Endothelial cell of umbilical vein (primary cell): ENCODE data around the gene CCDC47. TPM values are rescaled to one million over a fixed set of nuclear protein-coding genes. Genes with fewer than 3 reads are reported as not detected.

ENCODE experiments used
- BruUV-seq: library from RNA; stranded (reverse); fragments of 400-500 nt; replicated peaks from 2 replicates; lab custom pipeline; 2021; lab: Mats Ljungman, UMichigan
- CTCF ChIA-PET: fragments of 300-600, 350-600 bp; sonication (Branson Sonifier 250); formaldehyde crosslinking; loops from one replicate; lab custom pipeline; 2021; ENCODE audit warnings: antibody characterized with exemption, inconsistent platforms; lab: Charles Lee
- POLR2A ChIA-PET: fragments of 300-600, 350-600 bp; sonication (Branson Sonifier 250); formaldehyde crosslinking; loops from one replicate; lab custom pipeline; 2021; ENCODE audit warnings: antibody characterized with exemption, inconsistent platforms; lab: Charles Lee
- DNase-seq: peaks from one replicate; pipeline ENCODE4 v3.0.0-alpha.2; 2011; ENCODE audit warnings: low read depth, low spot score
- FAIRE-seq: peaks from 2 replicates; lab custom pipeline; 2011; peaks lifted over from hg19 to GRCh38; lab: Jason Lieb, UNC
- H2AFZ ChIP-seq: 2 replicates; pipeline ENCODE4 v1.6.0; 2012; ENCODE audit warnings: low read depth, low read length, control low read depth, inconsistent platforms
- H3K27ac ChIP-seq: 2 replicates; pipeline ENCODE4 v1.5.1; 2011; ENCODE audit warnings: low read depth, mild to moderate bottlenecking, control low read depth, low read length, moderate library complexity; ENCODE audit not compliant: insufficient read depth
- H3K27me3 ChIP-seq, 2 experiments: 2 replicates each; pipeline versions ENCODE4 v1.6.0 to v1.6.1; 2011; ENCODE audit warnings: low read length in 2 of 2, mixed read lengths in 1 of 2; ENCODE audit not compliant: control insufficient read depth in 2 of 2, insufficient read depth in 2 of 2
- H3K36me3 ChIP-seq, 2 experiments: 2 replicates in 1 of 2; 3 replicates in 1 of 2; pipeline ENCODE4 v1.5.1; 2011; ENCODE audit warnings: low read length in 2 of 2, mild to moderate bottlenecking in 1 of 2, moderate library complexity in 1 of 2; ENCODE audit not compliant: control insufficient read depth in 2 of 2, insufficient read depth in 2 of 2; ENCODE audit errors: extremely low read depth in 1 of 2
- H3K4me1 ChIP-seq: 3 replicates; pipeline ENCODE4 v1.5.1; 2011; ENCODE audit warnings: mild to moderate bottlenecking, low read length; ENCODE audit not compliant: control insufficient read depth, insufficient read depth; ENCODE audit errors: extremely low read depth
- H3K4me2 ChIP-seq: 2 replicates; pipeline ENCODE4 v1.6.1; 2011; ENCODE audit warnings: low read length, control low read depth, mixed read lengths; ENCODE audit not compliant: insufficient read depth
- H3K4me3 ChIP-seq, 3 experiments: fragments of 200-600 bp in 1 of 3; sonication (generic), shearing (Covaris generic) in 1 of 3; replicated peaks in 1 of 3; 2 replicates each; pipeline ENCODE4 v1.5.1; 2011 to 2016; ENCODE audit warnings: control low read depth in 3 of 3, low read length in 3 of 3, mild to moderate bottlenecking in 2 of 3, inconsistent platforms in 1 of 3, low read depth in 1 of 3, moderate library complexity in 1 of 3; ENCODE audit not compliant: insufficient read depth in 1 of 3
- H3K79me2 ChIP-seq: 2 replicates; pipeline ENCODE4 v1.6.0; 2012; ENCODE audit warnings: low read length, inconsistent platforms; ENCODE audit not compliant: control insufficient read depth, insufficient read depth
- H3K9ac ChIP-seq: replicated peaks from 2 replicates; pipeline ENCODE3; 2011; ENCODE audit warnings: low read length, control low read depth; ENCODE audit not compliant: insufficient read depth; ENCODE audit errors: extremely low read depth
- H3K9me1 ChIP-seq: replicated peaks from 3 replicates; pipeline ENCODE4 v1.6.0; 2011; ENCODE audit warnings: mild to moderate bottlenecking, low read length; ENCODE audit not compliant: control insufficient read depth, insufficient read depth; ENCODE audit errors: extremely low read depth
- H3K9me3 ChIP-seq: replicated peaks from 2 replicates; pipeline ENCODE4 v1.5.1; 2012; ENCODE audit warnings: low read length, inconsistent platforms; ENCODE audit not compliant: control insufficient read depth, insufficient read depth
- H4K20me1 ChIP-seq: replicated peaks from 2 replicates; pipeline ENCODE3; 2011; ENCODE audit warnings: mild to moderate bottlenecking, low read length; ENCODE audit not compliant: control insufficient read depth, insufficient read depth; ENCODE audit errors: extremely low read depth
- EZH2 ChIP-seq: IDR thresholded peaks from 2 replicates; pipeline ENCODE4 v1.6.1; 2012; ENCODE audit warnings: borderline replicate concordance, low read depth, mild to moderate bottlenecking, moderate library complexity, low read length, inconsistent platforms; ENCODE audit not compliant: severe bottlenecking
- FOS ChIP-seq: IDR thresholded peaks from 2 replicates; pipeline ENCODE4 v1.6.1; 2011; ENCODE audit warnings: mild to moderate bottlenecking, low read length, moderate library complexity, borderline replicate concordance; ENCODE audit not compliant: insufficient read depth
- GATA2 ChIP-seq: IDR thresholded peaks from 2 replicates; pipeline ENCODE4 v1.7.0; 2011; ENCODE audit warnings: low read depth, mild to moderate bottlenecking, moderate library complexity, mixed read lengths, low read length; ENCODE audit not compliant: insufficient read length, insufficient read depth
- JUN ChIP-seq: IDR thresholded peaks from 2 replicates; pipeline ENCODE4 v1.6.1; 2011; ENCODE audit warnings: borderline replicate concordance, low read depth; ENCODE audit not compliant: insufficient read length, insufficient read depth
- MYC ChIP-seq: IDR thresholded peaks from one replicate; pipeline ENCODE4 v1.6.1; 2011; ENCODE audit warnings: mild to moderate bottlenecking, low read depth, low read length
- POLR2A ChIP-seq: IDR thresholded peaks from 2 replicates; pipeline ENCODE4 v1.6.1; 2012; ENCODE audit warnings: low read depth, mild to moderate bottlenecking, control low read depth, low read length
- POLR2AphosphoS5 ChIP-seq: IDR thresholded peaks from 2 replicates; pipeline ENCODE4 v1.6.1; 2012; ENCODE audit warnings: low read depth, mild to moderate bottlenecking, control low read depth, low read length, moderate library complexity; ENCODE audit not compliant: insufficient read depth
- dilution Hi-C: fragments of 300-500 bp; cut with MboI; formaldehyde crosslinking; loops from one replicate; pipeline ENCODE4 v1.15.0; 2019; ENCODE audit warnings: low sequenced_read_pairs; ENCODE audit not compliant: extremely low pct_ligation_motif_present
- intact Hi-C: fragments of 100-400 bp; cut with micrococcal nuclease; formaldehyde crosslinking; loops from one replicate; pipeline ENCODE4 v1.10.0; 2022
- polyA plus RNA-seq, 4 experiments: library from polyadenylated mRNA; depleted of rRNA in 3 of 4; stranded (reverse) in 3 of 4; unstranded in 1 of 4; fragments of >200 nt; gene quantifications; 2 replicates each; pipeline versions ENCODE4 v1.2.1 to v1.2.3, GENCODE V29; 2011 to 2012; ENCODE audit warnings: missing spikeins in 1 of 4
- total RNA-seq: library from RNA; stranded (reverse); gene quantifications from 2 replicates; pipeline ENCODE4 v1.2.3, GENCODE V29; 2021
- TF ChIP-seq, protein P1 (sequence below): IDR thresholded peaks from 2 replicates; pipeline ENCODE4 v1.6.1; 2011; ENCODE audit not compliant: insufficient read depth, insufficient read length
- TF ChIP-seq, protein P2 (sequence below), 2 donors: IDR thresholded peaks; 1 replicate in 1 of 2; 2 replicates in 1 of 2; pipeline ENCODE4 v1.5.1; 2011; ENCODE audit warnings: low read length in 2 of 2, mild to moderate bottlenecking in 2 of 2, moderate library complexity in 2 of 2, control low read depth in 1 of 2, inconsistent platforms in 1 of 2, low read depth in 1 of 2; ENCODE audit not compliant: insufficient read depth in 1 of 2; ENCODE audit errors: extremely low read depth in 1 of 2

Gene CCDC47
- total and polyA plus RNA-seq, 2 donors (not counting 3 experiments of a cell fraction or from before 2014, with no cell fraction given), result 21.7 to 76.5 TPM

DNA sequence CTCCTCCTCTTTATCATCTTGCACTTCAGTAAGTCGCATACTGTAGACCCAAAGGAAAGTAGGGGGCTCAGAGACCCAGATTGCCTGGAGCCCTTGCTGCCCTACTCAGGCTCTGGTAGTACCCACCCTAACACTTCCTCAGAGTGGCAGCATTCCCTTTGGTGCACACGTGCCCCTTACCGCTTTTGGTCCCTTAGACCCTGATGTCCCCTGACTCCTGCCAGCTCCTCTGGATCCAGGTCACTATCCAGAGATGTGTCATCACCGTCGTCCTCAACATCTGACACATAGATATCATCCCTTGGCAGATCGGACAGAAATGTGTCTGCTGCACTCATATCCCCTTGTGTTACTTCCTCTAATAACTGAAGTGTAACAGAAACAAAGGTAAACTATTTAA is 48.4 kb upstream of the CCDC47 start:
- DNase-seq (no peak), FAIRE-seq (no peak)
- intact Hi-C loops (loop anchor here (10.0 kb wide), 1 partner anchor 1247 kb away; no protein-coding TSS in a partner anchor), dilution Hi-C loops (no loop called here)
- peaks cover 11% of the 10 kb centered on the region for H3K4me1 ChIP-seq
- TF ChIP-seq POLR2A, result no peak
- CTCF ChIA-PET, result no interaction called here
- H3K4me3 ChIP-seq, result no peak overlapping the region
- POLR2A ChIA-PET, result no interaction called here
- no peaks in the 10 kb centered on the region for H3K27me3 ChIP-seq
- no peaks in the 10 kb centered on the region for H4K20me1 ChIP-seq
- BruUV-seq, result no TSS peak
- H3K9ac ChIP-seq, result no peak overlapping the region
- H3K79me2 ChIP-seq, result peaks cover 22% of the 10 kb centered on the region
- no peaks in the 10 kb centered on the region for H3K9me3 ChIP-seq
- peaks cover 59 to 69% of the 10 kb centered on the region in 2 experiments for H3K36me3 ChIP-seq
- H3K4me2 ChIP-seq, result no peak overlapping the region
- H3K27ac ChIP-seq, result no peak overlapping the region
- no peak overlapping the region for H2AFZ ChIP-seq
- no peaks in the 10 kb centered on the region for H3K9me1 ChIP-seq

DNA sequence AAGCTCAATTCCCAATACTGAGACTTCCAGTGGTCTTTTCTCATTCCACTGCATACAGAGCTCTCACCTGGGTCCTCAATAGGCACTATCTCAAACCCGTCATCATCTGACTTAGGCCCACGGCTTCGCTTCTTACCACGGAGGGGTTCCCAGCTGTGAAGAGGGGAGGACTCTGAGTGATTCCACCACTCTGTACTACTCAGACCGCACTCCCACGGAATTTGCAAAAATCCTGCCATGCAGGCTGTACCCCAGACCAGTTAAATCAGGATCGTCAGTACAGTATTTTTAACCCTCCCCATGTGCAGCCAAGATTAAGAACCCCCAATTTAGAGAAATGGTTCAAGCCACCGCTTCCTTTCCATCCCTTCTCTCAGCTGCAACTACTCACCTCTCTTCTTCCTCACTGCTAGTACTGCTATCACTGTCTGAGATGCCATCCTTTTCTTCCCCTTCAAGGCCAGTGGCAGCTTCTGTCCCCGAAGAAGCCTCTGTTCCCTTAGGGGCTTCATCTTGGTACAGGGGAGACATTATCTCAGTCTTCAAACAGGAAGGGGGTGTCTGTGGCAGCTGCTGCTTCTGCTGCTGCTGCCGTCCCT is 47.7 kb upstream of the CCDC47 start:
- H3K4me3 ChIP-seq, result no peak overlapping the region
- H3K27me3 ChIP-seq, result no peaks in the 10 kb centered on the region
- peaks cover 62 to 69% of the 10 kb centered on the region in 2 experiments for H3K36me3 ChIP-seq
- BruUV-seq, result no TSS peak
- no peak for TF ChIP-seq JUN
- TF ChIP-seq, protein P1, sequence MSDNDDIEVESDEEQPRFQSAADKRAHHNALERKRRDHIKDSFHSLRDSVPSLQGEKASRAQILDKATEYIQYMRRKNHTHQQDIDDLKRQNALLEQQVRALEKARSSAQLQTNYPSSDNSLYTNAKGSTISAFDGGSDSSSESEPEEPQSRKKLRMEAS, result no peak
- TF ChIP-seq POLR2A, result no peak
- no peak for TF ChIP-seq FOS
- no peak for TF ChIP-seq POLR2AphosphoS5
- TF ChIP-seq GATA2, result no peak
- TF ChIP-seq, protein P2, sequence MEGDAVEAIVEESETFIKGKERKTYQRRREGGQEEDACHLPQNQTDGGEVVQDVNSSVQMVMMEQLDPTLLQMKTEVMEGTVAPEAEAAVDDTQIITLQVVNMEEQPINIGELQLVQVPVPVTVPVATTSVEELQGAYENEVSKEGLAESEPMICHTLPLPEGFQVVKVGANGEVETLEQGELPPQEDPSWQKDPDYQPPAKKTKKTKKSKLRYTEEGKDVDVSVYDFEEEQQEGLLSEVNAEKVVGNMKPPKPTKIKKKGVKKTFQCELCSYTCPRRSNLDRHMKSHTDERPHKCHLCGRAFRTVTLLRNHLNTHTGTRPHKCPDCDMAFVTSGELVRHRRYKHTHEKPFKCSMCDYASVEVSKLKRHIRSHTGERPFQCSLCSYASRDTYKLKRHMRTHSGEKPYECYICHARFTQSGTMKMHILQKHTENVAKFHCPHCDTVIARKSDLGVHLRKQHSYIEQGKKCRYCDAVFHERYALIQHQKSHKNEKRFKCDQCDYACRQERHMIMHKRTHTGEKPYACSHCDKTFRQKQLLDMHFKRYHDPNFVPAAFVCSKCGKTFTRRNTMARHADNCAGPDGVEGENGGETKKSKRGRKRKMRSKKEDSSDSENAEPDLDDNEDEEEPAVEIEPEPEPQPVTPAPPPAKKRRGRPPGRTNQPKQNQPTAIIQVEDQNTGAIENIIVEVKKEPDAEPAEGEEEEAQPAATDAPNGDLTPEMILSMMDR (IDR thresholded peaks at IDR 0.05; ENCODE audit: extremely low read depth in 1 of 2, insufficient read depth in 1 of 2, low read depth in 1 of 2, low read length in 2 of 2), result no peak
- no peak for TF ChIP-seq EZH2
- no peak for TF ChIP-seq MYC
- DNase-seq (no peak), FAIRE-seq (no peak)
- dilution Hi-C loops (no loop called here), intact Hi-C loops (loop anchor here (10.0 kb wide), 1 partner anchor 1246 kb away; no protein-coding TSS in a partner anchor)
- H3K9me3 ChIP-seq, result no peaks in the 10 kb centered on the region
- no peaks in the 10 kb centered on the region for H3K9me1 ChIP-seq
- no peak overlapping the region for H3K4me2 ChIP-seq
- ChIA-PET POLR2A (no interaction called here), CTCF (interaction anchor here (1.6 kb wide), 1 partner anchor 17 kb away, joined by 7 read pairs; no protein-coding TSS in a partner anchor)
- no peak overlapping the region for H3K9ac ChIP-seq
- no peak overlapping the region for H2AFZ ChIP-seq
- no peaks in the 10 kb centered on the region for H4K20me1 ChIP-seq
- no peak overlapping the region for H3K27ac ChIP-seq
- H3K79me2 ChIP-seq, result peaks cover 17% of the 10 kb centered on the region
- peaks cover 7% of the 10 kb centered on the region for H3K4me1 ChIP-seq
